ENCODE data around the gene ARHGAP21. TPM values are rescaled to one million over a fixed set of nuclear protein-coding genes. Genes with fewer than 3 reads are reported as not detected.

The ARHGAP21 gene
- total and polyA plus RNA-seq, 12 donors = 23.0 to 52.3 (median 39.9) TPM

GRCh38 chr10:24579448-24579847 lies 144.2 kb downstream of the ARHGAP21 start:
- no peak overlapping the region for H3K4me3 ChIP-seq
- no peak overlapping the region for H3K27ac ChIP-seq
- H3K27me3 ChIP-seq = no peaks in the 10 kb centered on the region
- WGBS, 2 donors = 98 to 100% methylated on average over 1 of the region's 1 CpG
- peaks cover 0 to 5% (median 0%) of the 10 kb centered on the region in 9 donors for H3K4me1 ChIP-seq
- intact Hi-C loops (cut with DNase I) = no loop called here
- TF ChIP-seq CTCF (IDR thresholded peaks at IDR 0.05) = no peak
- ATAC-seq = no peak
- no peak for DNase-seq
- H3K36me3 ChIP-seq = peaks cover 0 to 25% (median 11%) of the 10 kb centered on the region in 9 donors
- no peaks in the 10 kb centered on the region for H3K9me3 ChIP-seq

GRCh38 chr10:24575481-24576002 lies 148.1 kb downstream of the ARHGAP21 start:
- no peak overlapping the region for H3K27ac ChIP-seq
- ATAC-seq = no peak

GRCh38 chr10:24574578-24575155 lies 149.0 kb downstream of the ARHGAP21 start:
- intact Hi-C loops (cut with DNase I) = no loop called here
- 88 to 89% methylated on average over 3 of the region's 3 CpGs for WGBS, 2 donors
- H3K36me3 ChIP-seq = no peaks in the 10 kb centered on the region
- DNase-seq (no peak), ATAC-seq (no peak)
- no peak overlapping the region for H3K4me3 ChIP-seq
- H3K27ac ChIP-seq = no peak overlapping the region
- no peaks in the 10 kb centered on the region for H3K27me3 ChIP-seq
- H3K4me1 ChIP-seq = peaks cover 0 to 5% (median 0%) of the 10 kb centered on the region in 9 donors
- H3K9me3 ChIP-seq = no peaks in the 10 kb centered on the region
- no peak for TF ChIP-seq CTCF (IDR thresholded peaks at IDR 0.05)

More at GRCh38 chr10:24575481-24576002, 148.1 kb downstream of the ARHGAP21 start:
- Histone ChIP-seq H3K27me3 (no peaks in the 10 kb centered on the region), H3K36me3 (no peaks in the 10 kb centered on the region), H3K4me1 (peaks cover 0 to 5% (median 0%) of the 10 kb centered on the region in 9 donors), H3K9me3 (no peaks in the 10 kb centered on the region), H3K4me3 (no peak overlapping the region)
- 83 to 87% methylated on average over 10 of the region's 10 CpGs for WGBS, 2 donors
- no peak for DNase-seq
- TF ChIP-seq CTCF (IDR thresholded peaks at IDR 0.05) = no peak
- intact Hi-C loops (cut with DNase I) = no loop called here

- no peak overlapping the region for H3K4me3 ChIP-seq
- peaks cover 0 to 5% (median 0%) of the 10 kb centered on the region in 9 donors for H3K4me1 ChIP-seq
- no peak for TF ChIP-seq CTCF (IDR thresholded peaks at IDR 0.05)
- intact Hi-C loops (cut with DNase I) = no loop called here
- DNase-seq (no peak), ATAC-seq (peak in 1 of 8 donors; percentile 25)
- no peak overlapping the region for H3K27ac ChIP-seq
- 86 to 90% methylated on average over 9 of the region's 9 CpGs for WGBS, 2 donors
- no peaks in the 10 kb centered on the region for H3K36me3 ChIP-seq
- H3K9me3 ChIP-seq = no peaks in the 10 kb centered on the region
- no peaks in the 10 kb centered on the region for H3K27me3 ChIP-seq
These were observed 149.5 kb downstream of the ARHGAP21 start for GRCh38 chr10:24574161-24574560.
